HG03565 (cell line): Measurements from ENCODE around the gene MRM3.
"Not testable (repeated sequence)": the region's sequence is repeated elsewhere in the genome, so short reads cannot be mapped to it uniquely, and the experiment has no call there.

Experiments
- ATAC-seq: cut with Tn5 transposase; IDR thresholded peaks from one replicate; pipeline ENCODE4 v1.9.1; 2021; ENCODE audit warnings: mild to moderate bottlenecking, moderate library complexity; ENCODE audit not compliant: unreplicated experiment

The MRM3 gene

DNA sequence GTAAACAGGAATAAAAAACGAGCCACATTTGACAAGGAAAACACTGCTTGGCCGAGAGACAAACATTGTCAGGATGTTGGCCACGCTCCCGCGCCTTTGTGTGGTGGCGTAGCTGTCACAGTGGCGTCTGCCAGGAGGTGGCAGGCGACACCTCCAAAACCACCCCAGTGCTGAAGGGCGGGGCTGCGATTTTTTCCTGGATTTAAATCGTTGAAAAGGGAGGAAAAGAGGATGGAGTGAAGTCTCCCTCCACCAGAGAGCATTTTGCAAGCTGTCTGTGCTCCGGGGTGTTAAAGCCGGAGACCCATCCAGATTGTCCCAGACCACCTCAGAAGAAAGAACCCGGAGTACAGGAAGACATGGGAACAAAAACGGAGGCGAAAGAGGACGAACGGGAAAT lies 12.7 kb downstream of the MRM3 start:
- no peak for ATAC-seq

DNA sequence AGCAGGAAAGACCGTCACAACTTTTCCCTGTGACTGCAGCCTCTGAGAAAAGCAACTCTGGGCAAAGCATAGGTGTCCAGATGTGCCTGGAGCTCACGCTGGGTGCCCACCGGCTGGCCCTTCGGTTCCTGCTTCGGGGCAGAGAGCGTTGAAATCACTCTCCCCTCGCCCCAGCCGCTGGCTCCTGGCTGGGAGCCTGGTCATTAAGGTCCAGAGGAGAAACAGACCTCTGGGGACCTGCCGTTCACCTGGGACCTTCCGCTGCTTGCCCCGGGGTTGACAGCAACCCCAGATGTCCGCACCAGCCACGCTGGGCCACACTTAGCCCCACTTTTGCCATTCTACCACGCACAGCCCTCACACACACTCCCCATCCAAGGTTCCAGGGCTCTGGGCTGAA lies 13.1 kb downstream of the MRM3 start:
- no peak for ATAC-seq

DNA sequence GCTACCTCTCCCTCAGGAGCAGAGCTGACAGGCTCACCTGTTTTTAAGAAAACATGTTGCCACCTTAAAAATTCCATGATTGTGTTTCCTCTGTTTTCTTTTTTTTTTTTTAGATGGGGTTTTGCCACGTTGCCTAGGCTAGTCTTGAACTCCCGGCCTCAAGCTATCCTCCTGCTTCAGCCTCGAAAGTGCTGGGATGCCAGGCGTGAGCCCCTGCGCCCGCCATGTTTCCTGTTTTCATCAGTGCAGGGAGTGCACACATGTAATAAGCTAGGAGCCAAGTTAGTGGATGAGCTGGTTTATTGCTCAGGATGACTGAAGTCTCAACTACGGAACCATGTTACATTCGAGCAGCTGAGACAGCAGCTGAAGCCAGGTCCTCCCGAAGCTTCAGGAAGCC lies 13.6 kb downstream of the MRM3 start:
- ATAC-seq, result no peak

DNA sequence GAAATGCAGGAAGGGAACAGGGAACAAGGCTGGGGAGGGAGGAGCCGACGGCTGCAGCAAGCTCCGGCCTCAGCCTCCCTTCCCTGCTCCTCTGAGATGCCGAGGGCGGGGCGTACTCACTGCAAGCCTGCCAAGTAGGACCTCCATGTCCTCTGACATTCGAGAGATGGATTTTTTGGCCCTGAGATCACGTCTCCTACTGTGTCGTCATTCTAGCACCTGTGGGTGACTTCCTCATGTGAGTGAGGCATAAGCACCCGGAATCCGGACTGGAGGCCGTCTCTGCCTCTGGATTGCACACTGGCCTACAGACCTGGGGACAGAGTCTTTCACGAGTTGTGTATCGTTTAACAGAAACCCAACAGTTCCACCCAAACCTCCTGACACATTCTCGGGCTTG lies 14.5 kb downstream of the MRM3 start:
- no peak for ATAC-seq

DNA sequence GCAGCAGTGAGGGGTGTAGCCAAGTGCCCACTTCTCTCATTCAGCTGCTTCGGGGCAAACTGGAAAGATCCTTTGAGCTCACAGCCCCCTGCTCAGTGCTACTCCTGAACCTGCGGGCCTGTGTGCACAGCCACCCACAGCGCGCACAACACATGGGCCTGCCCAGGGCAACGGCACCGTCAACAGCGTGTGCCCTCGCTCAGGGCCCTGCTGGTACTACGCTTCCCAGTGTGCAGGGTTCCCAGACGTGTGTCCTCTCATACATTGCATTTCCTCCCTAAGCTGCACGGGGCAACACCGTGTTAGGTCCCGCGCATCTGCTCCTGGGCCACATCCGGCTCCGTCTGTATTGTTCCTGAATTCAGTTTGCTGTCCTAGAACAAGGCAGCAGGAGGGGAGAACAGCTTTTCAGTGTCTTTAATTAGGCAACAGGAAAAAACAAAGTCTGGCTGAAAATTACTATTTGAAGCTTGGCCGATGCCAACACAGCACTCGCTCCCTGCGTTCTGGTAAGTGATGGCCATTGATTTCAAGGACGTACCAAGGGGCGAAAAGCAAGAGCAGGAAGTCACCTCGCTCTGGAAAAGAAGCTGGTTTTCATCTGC lies 15.2 kb downstream of the MRM3 start:
- ATAC-seq, result no peak

DNA sequence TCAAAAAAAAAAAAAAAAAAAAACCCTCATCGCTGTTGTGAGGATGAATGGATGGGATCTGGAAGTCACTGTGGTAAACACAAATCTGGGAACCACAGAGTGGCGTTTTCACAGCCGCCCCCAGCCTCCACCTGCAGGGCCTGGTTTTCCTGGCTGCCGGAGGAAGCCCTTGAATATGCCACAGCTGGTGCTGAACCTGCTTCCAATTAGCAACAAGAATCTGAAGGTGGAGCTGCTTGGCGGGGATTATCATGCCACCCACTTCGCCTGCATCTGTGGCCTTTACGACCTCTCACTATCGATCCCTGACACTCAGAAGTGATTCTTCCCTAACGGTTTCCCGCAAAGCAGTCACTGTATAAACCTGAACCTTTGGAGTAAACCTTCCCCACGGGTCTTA lies 16.1 kb downstream of the MRM3 start:
- no peak for ATAC-seq

DNA sequence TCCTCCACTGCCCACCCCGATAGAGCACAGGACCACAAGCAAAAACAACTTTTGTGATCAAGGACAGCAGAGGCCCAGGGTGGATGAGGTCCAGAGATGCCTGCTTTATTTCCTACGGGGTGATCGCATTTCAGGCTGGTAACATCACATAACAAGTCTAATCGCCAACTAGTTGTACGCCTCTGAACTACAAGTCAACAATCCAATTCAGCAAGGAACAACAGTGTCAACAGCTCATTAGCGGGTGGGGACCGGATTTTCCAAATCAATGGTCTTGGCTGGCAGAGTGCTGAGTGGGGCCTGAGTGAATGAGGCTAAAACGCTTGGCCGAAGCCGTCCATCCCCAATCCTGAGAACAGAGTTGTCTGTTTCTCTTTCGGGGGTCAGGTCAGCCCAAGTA lies 17.1 kb downstream of the MRM3 start:
- ATAC-seq, result no peak

DNA sequence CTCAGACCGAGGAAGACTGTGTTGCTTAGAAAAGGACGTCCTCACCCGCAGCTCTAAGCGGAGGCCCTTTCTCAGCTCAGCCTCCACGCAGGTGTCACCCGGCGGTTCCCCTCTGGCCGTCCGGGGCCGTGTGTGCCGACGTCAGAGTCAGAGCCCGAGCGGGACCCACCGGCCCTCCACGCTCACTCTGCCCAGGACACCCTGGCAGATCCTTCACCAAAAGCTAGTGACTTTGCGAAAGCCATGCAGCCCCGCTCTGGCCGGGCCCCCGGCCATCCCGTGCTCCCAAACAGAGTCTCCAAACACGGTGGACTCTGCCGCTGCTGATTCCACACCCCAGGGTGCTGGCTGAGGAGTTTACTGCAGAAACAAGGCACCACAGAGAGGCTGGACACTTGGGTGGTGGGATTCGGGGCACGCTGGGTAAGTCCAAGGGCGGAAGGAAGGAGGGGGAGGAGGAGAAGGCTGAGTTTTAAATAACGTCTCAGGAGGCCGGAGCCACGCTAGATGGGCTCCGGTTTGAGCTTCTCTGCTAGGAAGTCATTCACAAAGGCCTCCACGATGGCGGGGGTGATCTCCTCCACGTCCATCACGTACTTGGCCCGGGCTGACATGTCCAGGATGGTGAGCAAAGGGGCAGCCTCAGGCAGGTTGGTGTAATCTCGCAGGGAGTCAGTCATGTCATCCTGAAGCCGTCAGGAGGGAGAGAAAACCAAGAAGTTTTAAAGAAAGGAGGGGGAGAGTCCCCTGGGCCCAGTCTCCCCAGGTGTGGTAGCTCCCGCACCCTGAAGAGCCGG lies 18.5 kb downstream of the MRM3 start:
- no peak for ATAC-seq

DNA sequence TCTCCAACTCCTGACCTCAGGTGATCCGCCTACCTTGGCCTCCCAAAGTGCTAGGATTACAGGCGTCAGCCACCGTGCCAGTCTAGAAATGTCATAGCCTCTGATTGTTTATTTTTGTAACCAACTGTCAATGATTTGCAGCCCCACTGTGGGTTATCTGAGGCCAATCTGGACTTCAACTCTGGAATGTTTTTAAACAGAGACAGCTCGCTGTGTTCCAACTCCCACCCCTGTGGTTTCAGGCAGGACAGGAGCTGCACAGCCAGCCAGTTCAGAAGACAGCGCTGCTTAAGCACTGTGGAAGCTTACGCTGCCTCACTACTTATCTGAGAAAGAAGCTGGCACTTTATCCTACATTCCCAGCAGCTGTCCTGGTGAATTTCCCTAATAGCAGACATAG lies 19.5 kb downstream of the MRM3 start:
- no peak for ATAC-seq

DNA sequence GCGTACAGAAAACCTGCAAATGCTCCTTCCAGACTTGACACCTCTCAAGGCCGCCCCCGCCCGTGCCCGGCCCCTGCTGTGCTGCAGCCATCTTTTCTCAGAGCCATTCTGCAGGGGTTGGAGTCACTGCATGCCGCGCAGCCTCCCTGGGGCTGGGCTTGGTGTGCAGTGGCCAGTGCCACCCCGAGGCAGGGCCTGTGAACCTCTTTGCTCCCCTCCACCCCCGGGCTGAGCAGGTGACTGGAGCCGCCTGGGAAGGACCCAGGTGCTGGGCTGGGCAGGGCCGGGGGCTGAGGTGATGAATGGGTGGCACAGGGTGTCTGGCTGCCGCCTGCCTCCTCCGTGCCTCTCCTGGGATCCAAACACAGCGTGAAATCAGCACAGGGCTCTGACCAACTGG lies 20.3 kb downstream of the MRM3 start:
- no peak for ATAC-seq

DNA sequence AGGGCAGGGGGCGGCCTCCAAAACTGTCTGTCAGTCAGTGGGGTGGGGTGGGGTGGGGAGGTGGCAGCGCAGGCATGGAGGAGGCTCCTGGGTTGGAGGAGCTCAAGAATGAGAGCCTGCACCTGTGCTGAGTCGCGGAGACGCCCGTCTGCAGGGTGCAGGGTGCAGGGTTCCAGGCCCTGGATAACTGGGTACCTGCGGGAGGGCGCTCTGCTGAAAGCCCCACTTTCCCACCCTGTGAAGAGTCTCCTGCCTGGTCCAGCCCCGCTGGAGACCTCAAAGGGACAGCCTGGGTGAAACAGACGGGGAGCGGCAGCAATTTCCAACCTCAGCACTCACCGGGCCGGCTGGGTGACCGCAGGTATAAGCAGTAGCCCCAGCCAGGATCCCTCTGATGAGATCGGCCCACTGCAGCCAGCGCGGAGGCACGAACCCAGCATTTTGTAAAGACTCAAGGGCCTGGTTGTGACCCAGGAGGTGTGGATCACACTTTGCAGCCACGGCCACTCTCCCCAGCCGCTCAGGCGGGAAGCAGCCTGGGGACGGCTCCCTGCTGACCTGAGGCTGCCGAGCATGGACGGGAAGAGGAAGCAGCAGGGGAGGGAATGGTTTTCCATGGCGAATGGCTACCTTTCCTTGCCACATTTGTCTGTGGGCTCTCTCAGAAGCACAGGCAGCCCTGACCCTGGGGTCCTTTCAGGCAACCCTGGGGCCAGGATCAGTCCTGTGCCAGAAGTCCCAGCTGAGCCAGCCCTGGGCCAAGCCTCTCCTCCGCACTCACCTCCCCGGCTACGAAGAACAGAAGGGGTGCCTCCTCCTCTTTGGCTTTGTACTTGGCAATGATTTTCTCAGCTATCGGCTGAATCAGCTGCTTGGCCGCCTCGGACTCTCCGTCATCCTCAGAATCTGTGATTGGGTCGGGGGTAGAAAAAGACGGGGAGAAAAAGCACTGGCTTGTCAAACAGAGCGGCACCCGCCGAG lies 21.0 kb downstream of the MRM3 start:
- ATAC-seq, result no peak

DNA sequence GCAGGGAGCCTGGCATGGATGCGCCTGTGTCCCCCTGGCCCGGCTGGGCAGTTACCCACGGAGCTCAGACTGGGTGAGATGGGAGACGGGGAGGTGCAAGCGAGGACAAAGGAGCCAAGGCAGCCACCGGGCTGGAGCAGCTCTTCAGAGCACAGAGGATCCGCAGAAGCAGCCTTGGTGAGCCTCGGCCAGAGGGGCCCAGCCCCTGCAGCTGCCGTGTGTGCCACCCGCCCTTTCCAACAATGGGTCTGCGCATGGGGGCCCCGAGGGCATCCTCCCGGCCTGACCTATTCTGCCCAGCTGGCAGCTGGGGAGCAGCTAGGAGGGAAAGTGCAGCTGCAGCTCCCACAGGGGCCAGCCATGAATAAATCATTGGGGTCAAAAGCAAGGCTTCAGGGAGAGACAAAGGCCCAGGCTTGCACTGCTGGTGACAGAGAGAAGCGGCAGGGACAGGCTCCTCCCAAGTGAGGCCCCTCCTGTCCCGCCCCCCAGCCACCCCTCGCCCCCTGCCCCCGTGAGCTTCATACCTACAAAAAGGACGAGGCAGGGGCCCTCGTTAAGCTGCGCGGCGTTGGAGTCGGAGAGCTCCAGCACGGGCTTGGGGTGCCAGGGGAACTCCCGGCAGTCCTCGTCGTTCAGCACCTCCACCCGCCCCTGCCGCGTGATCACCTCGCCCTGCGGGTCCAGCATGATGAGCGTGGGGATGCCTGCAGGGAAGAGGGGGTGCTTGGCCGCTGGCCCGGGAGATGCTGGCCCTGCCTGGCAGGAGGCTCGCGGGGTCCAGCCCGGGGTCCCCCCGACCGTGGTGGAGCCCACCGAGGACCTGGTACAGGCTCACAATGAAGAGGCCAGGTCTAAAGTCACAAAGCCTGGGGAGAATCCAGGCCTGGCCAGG lies 22.6 kb downstream of the MRM3 start:
- no peak for ATAC-seq

DNA sequence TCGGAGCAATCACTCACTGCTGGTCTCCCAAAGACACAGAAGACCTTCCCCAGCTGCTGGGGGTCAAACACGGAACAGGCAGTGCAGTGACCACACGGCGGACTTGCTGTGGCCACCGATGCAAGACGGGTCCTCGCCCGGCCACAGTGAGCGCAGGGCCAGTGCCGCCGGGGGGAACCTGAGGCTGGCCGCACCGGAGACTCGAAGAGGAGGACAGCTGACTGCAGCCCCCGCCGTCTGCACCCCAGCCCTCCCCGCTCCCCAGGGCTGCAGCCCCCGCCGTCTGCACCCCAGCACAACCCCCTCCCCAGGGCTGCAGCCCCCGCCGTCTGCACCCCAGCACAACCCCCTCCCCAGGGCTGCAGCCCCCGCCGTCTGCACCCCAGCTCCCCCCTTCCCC lies 23.7 kb downstream of the MRM3 start:
- ATAC-seq, result not testable (repeated sequence)

DNA sequence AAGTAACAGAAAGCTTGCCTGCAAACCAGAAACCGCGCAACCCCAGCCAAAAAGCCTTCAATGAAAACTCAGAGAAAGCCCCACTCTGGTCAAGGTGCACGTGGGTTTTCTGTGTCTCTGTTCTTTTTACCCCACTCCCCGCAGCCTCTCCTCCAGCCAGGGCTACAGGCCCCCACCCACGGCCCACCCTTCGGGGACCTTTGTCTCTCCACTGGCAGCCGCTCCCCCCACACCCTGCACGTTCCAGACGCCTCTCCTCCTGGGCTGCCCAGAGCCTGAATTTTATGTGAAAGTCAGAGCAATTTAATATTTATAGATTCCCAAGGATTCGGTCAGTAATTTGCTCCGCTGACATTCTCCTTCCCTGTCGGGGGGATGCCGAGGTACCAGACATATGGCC lies 24.2 kb downstream of the MRM3 start:
- ATAC-seq, result no peak

DNA sequence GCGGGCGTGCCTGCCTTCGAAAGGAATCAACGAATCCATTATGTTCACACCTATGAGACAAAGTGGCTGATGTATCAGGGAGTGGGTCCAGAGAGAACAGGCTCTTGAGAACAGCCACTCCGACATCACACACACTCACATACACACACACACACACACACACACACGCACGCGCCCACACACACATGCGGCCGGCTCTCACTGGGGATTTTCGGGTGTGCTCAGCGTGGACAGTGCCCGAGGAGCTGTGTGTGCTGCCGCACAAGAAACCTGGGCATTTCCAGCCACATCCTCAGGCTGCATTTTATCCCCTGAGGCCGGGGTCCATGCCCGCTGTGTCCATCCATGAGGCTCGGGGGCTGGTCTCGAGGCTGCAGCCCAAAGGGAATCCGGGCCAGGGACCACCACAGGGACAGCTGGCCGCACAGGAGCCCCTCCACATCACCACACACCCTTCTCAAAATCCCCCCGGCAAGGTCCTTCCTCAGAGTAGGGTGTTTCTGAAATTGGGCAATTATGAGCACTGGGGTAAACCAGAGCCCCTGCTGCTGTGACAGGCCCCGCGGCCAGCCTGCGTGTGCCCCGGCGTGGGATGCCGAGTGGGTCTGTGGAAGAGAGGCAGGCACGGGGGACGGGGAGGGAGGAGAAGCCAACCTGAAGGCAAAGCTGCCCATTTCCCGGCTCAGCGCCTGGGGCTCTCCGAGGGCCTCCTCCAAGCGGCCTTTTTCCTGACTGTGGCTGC lies 24.8 kb downstream of the MRM3 start:
- ATAC-seq, result no peak

DNA sequence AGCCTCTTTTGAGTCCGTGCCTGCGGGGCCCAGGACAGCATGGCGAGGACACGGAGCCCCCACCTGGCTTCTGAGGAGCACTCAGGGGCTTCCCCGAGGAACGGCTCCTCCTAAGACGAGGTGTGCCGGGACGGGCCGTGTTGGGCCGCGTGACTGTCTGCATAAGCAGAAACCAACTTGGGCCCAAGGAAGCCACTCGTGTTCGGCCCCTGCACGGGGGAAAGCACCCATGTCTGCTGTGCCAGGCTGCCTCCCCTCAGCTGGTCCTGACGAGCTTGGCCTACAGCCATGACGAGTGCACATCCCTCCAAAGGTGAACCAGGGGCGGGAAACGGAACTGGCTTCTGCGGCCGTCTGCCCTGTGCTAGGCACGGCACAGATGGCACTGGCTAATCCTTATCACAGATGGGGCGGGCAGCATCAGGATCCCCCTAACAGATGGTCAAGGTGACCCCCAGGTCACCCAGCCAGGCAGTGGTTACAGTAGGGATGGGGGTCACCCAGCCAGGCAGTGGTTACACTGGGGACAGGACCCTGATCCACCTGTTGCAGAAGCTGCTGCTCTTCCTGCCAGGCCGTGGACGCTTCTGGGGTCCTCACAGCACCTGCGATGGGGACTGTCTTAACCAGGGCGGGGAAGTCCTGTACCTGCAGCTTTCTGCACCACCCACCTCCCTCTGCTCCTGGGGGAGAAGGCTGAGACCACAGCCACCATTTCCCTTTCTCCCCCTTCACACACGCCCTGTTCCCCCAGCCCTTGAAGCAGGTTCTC lies 25.6 kb downstream of the MRM3 start:
- no peak for ATAC-seq

DNA sequence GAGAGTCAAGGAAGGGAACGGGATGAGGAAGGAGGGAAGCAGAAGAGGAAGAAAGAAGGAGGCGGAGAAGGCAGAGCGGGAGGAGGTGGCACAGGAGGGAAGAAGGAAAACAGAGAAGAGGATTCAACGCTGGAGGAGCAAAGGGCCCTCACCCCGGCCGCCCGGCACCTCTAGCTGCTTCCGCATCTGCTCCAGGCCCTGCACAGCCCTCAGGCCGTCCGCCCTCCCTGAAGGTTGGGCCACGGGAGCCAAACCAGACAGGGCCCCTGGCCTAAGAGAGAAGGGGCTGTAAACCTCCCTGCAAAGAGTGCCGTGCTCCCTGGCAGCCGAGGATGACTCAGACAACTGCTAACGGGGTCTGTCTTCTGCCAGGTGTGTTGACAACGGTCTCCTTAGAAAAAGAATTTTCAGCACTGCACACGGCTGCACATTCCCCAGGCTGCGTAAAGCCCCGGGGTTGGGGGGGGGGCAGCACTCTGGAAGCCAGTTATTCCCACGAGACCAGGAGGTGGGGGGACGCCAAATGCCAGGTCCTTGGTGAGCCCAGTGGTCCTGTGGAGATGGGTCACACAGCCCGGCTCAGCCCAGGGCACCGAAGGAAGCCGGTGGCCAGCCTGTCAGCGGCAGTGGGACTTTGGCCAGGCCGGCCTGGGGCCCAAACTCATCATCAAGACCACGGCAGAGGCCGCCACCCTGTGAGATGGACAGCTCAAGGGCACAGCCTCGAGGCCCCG lies 29.1 kb downstream of the MRM3 start:
- no peak for ATAC-seq

DNA sequence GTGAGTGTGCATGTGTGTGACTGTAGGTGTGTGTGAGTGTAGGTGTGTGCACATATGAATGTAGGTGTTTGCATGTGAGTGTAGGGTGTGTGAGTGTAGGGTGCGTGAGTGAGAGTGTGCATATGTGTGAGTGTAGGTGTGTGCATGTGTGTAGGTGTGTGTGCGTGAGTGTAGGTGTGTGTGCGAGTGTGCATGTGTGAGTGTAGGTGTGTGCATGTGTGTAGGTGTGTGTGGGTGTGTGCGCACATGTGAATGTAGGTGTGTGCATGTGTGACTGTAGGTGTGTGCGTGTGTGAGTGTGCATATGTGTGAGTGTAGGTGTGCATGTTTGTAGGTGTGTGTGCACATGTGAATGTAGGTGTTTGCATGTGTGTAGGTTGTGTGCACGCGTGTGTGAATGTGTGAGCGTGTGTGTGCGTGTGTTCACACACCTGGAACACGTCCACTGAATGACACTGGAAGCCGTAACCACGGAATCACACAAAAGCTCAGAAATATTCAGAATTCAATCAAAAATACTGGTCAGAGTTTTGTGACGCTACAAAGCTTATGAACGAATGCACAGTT lies 30.6 kb downstream of the MRM3 start:
- no peak for ATAC-seq
